H9 (cell line): ENCODE results near the gene DCC. TPM values are rescaled to one million over a fixed set of nuclear protein-coding genes. Genes with fewer than 3 reads are reported as not detected.

Experiments used
- DNase-seq: peaks from one replicate; pipeline ENCODE4 v3.0.0-alpha.2; 2017
- H2AFZ ChIP-seq: one replicate; pipeline ENCODE4 v1.6.1; 2013; ENCODE audit warnings: mild to moderate bottlenecking, low read length, control low read depth, moderate library complexity
- H2AK5ac ChIP-seq: 2 replicates; pipeline ENCODE4 v1.6.1; 2013; ENCODE audit warnings: low read length, control low read depth, mixed read lengths; ENCODE audit not compliant: insufficient read length
- H2BK120ac ChIP-seq: one replicate; pipeline ENCODE4 v1.6.1; 2013; ENCODE audit warnings: low read depth, mild to moderate bottlenecking, low read length, control low read depth, inconsistent platforms; ENCODE audit not compliant: poor library complexity, severe bottlenecking
- H2BK12ac ChIP-seq: 2 replicates; pipeline ENCODE4 v1.6.1; 2013; ENCODE audit warnings: low read length, control low read depth, mixed read lengths, low read depth; ENCODE audit not compliant: insufficient read length
- H2BK15ac ChIP-seq: 2 replicates; pipeline ENCODE4 v1.6.1; 2013; ENCODE audit warnings: low read depth, low read length, control low read depth
- H2BK20ac ChIP-seq: one replicate; pipeline ENCODE4 v1.6.1; 2013; ENCODE audit warnings: low read depth, mild to moderate bottlenecking, low read length, control low read depth, inconsistent platforms; ENCODE audit not compliant: poor library complexity, severe bottlenecking
- H2BK5ac ChIP-seq: 2 replicates; pipeline ENCODE4 v1.6.1; 2013; ENCODE audit warnings: low read length, control low read depth, mixed read lengths; ENCODE audit not compliant: insufficient read length
- H3K14ac ChIP-seq: 2 replicates; pipeline ENCODE4 v1.6.1; 2013; ENCODE audit warnings: low read length, control low read depth; ENCODE audit not compliant: insufficient read depth
- H3K18ac ChIP-seq: 2 replicates; pipeline ENCODE4 v1.6.1; 2013; ENCODE audit warnings: low read depth, mild to moderate bottlenecking, mixed read lengths, low read length, control low read depth; ENCODE audit not compliant: insufficient read length
- H3K23ac ChIP-seq: 2 replicates; pipeline ENCODE4 v1.6.1; 2013; ENCODE audit warnings: low read length, control low read depth, mixed read lengths, low read depth; ENCODE audit not compliant: insufficient read length
- H3K23me2 ChIP-seq: 2 replicates; pipeline ENCODE4 v1.6.1; 2013; ENCODE audit warnings: low read depth, mild to moderate bottlenecking, mixed read lengths, low read length, control low read depth; ENCODE audit not compliant: insufficient read length, poor library complexity, severe bottlenecking
- H3K27ac ChIP-seq: 2 replicates; pipeline ENCODE4 v1.5.1; 2013; ENCODE audit warnings: low read length, control low read depth, mixed read lengths, low read depth; ENCODE audit not compliant: insufficient read length
- H3K27me3 ChIP-seq: 2 replicates; pipeline ENCODE4 v1.6.1; 2013; ENCODE audit warnings: low read length, control low read depth, inconsistent platforms; ENCODE audit not compliant: insufficient read depth
- H3K4ac ChIP-seq: 2 replicates; pipeline ENCODE4 v1.6.1; 2013; ENCODE audit warnings: low read depth, mild to moderate bottlenecking, control low read depth, inconsistent platforms, low read length, moderate library complexity
- H3K4me1 ChIP-seq: 2 replicates; pipeline ENCODE4 v1.6.1; 2013; ENCODE audit warnings: low read length, control low read depth, inconsistent platforms; ENCODE audit not compliant: insufficient read depth
- H3K4me2 ChIP-seq: 2 replicates; pipeline ENCODE4 v1.6.1; 2013; ENCODE audit warnings: low read length, control low read depth, mixed read lengths; ENCODE audit not compliant: insufficient read length, insufficient read depth
- H3K56ac ChIP-seq: 2 replicates; pipeline ENCODE4 v1.6.1; 2013; ENCODE audit warnings: low read depth, mild to moderate bottlenecking, mixed read lengths, low read length, control low read depth; ENCODE audit not compliant: insufficient read length
- H3K79me1 ChIP-seq: 2 replicates; pipeline ENCODE4 v1.6.1; 2013; ENCODE audit warnings: low read depth, mild to moderate bottlenecking, moderate library complexity, low read length, control low read depth, inconsistent platforms; ENCODE audit not compliant: insufficient read depth, poor library complexity, severe bottlenecking
- H3K79me2 ChIP-seq: 2 replicates; pipeline ENCODE4 v1.6.1; 2013; ENCODE audit warnings: low read length, control low read depth, inconsistent platforms; ENCODE audit not compliant: insufficient read depth
- H3K9ac ChIP-seq: 2 replicates; pipeline ENCODE4 v1.6.1; 2013; ENCODE audit warnings: low read length, control low read depth, mixed read lengths; ENCODE audit not compliant: insufficient read length; ENCODE audit errors: extremely low read depth
- H3K9me3 ChIP-seq: one replicate; pipeline ENCODE4 v1.6.1; 2013; ENCODE audit warnings: low read depth, low read length, inconsistent platforms; ENCODE audit not compliant: control insufficient read depth
- H3T11ph ChIP-seq: one replicate; pipeline ENCODE4 v1.6.1; 2013; ENCODE audit warnings: mild to moderate bottlenecking, low read length, control low read depth, inconsistent platforms
- H4K20me1 ChIP-seq: one replicate; pipeline ENCODE4 v1.6.1; 2013; ENCODE audit not compliant: control insufficient read depth, insufficient read length, insufficient read depth
- H4K5ac ChIP-seq: 2 replicates; pipeline ENCODE4 v1.6.1; 2013; ENCODE audit warnings: low read depth, mild to moderate bottlenecking, mixed read lengths, low read length, control low read depth; ENCODE audit not compliant: insufficient read length
- H4K8ac ChIP-seq: replicated peaks from 2 replicates; pipeline ENCODE4 v1.6.1; 2013; ENCODE audit warnings: low read length, control low read depth, mixed read lengths, low read depth; ENCODE audit not compliant: insufficient read length
- H4K91ac ChIP-seq: 2 replicates; pipeline ENCODE4 v1.6.1; 2013; ENCODE audit warnings: low read depth, mild to moderate bottlenecking, moderate library complexity, mixed read lengths, low read length, control low read depth; ENCODE audit not compliant: insufficient read length
- H3K27ac Mint-ChIP-seq, 3 experiments: 2 replicates in 2 of 3; 3 replicates in 1 of 3; pipeline ENCODE4 v1.8.0; 2020 to 2021; ENCODE audit warnings: mixed read lengths in 3 of 3, mild to moderate bottlenecking in 1 of 3, moderate library complexity in 1 of 3
- H3K27me3 Mint-ChIP-seq: 2 replicates; pipeline ENCODE4 v1.8.0; 2021; ENCODE audit warnings: low read depth, mild to moderate bottlenecking, moderate library complexity, mixed read lengths
- H3K36me3 Mint-ChIP-seq, 3 experiments: 2 replicates in 2 of 3; 3 replicates in 1 of 3; pipeline ENCODE4 v1.8.0; 2020 to 2021; ENCODE audit warnings: low read depth in 3 of 3, mixed read lengths in 3 of 3; ENCODE audit not compliant: insufficient read depth in 1 of 3
- H3K4me1 Mint-ChIP-seq, 2 experiments: 2 replicates each; pipeline ENCODE4 v1.8.0; 2020; ENCODE audit warnings: mixed read lengths in 2 of 2
- H3K4me3 Mint-ChIP-seq, 2 experiments: 2 replicates in 1 of 2; 3 replicates in 1 of 2; pipeline ENCODE4 v1.8.0; 2020 to 2021; ENCODE audit warnings: mild to moderate bottlenecking in 2 of 2, mixed read lengths in 2 of 2, moderate library complexity in 1 of 2
- H3K9me3 Mint-ChIP-seq, 2 experiments: 2 replicates in 1 of 2; 3 replicates in 1 of 2; pipeline ENCODE4 v1.8.0; 2020; ENCODE audit warnings: mild to moderate bottlenecking in 2 of 2, mixed read lengths in 2 of 2, moderate library complexity in 1 of 2
- WGBS: extraction: QIAGEN DNeasy Blood & Tissue Kit; methylation state at CpG from one replicate; pipeline ENCODE4 v1.1.7; 2013; ENCODE audit warnings: missing lambda C conversion rate, low lambda C conversion rate, mixed read lengths; ENCODE audit not compliant: insufficient read length; ENCODE audit errors: extremely low coverage; 5-methylcytosine and 5-hydroxymethylcytosine counted together
- total RNA-seq: library from RNA; stranded (reverse); gene quantifications from 2 replicates; pipeline ENCODE4 v1.2.1, GENCODE V29; 2021
- TF ChIP-seq, protein P1 (sequence below): fragments of 200-600 bp; sonication (generic); conservative IDR thresholded peaks from 3 replicates; pipeline ENCODE4 v1.8.0; 2021; ENCODE audit warnings: antibody characterized with exemption, mild to moderate bottlenecking

Gene DCC
- total RNA-seq, 1 experiment from 2014 or later, result 0.35 TPM

DNA sequence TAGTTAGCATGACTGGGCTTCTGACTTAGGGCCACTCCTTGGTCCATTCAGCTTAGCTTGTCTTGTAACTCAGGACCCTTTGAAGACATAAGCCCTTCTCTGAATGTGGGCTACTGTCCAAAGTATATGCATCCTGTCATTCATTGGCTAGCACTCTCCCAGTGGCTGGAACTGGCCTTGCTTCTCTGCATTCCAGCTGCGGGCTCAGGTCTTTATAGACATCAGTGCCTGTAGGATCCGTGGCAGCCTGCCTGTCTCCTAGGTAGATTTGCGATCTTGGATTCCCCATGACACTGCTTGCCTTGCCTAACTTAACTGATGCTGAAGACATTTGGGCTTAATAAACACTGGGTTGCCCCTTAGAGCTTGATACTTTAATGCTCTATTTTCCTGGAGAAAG, 170.1 kb downstream of the DCC start:
- H3K23ac ChIP-seq, result no peak overlapping the region
- no peaks in the 10 kb centered on the region for H3K4me1 ChIP-seq
- H3K4ac ChIP-seq, result no peak overlapping the region
- Mint-ChIP-seq H3K27ac (peak overlapping the region in 1 of 3 experiments; percentile 79; a peak in 1 of 7 replicates), H3K27me3 (no peaks in the 10 kb centered on the region), H3K36me3 (no peaks in the 10 kb centered on the region), H3K4me3 (no peak overlapping the region), H3K4me1 (no peaks in the 10 kb centered on the region), H3K9me3 (no peaks in the 10 kb centered on the region)
- no peak overlapping the region for H3K9ac ChIP-seq
- H4K20me1 ChIP-seq, result no peaks in the 10 kb centered on the region
- H2AK5ac ChIP-seq, result no peak overlapping the region
- no peak overlapping the region for H2BK12ac ChIP-seq
- H3K14ac ChIP-seq, result no peak overlapping the region
- no peak overlapping the region for H2BK5ac ChIP-seq
- H3K18ac ChIP-seq, result no peak overlapping the region
- no peak overlapping the region for H3T11ph ChIP-seq
- no peak overlapping the region for H3K4me2 ChIP-seq
- no peak overlapping the region for H3K56ac ChIP-seq
- H4K91ac ChIP-seq, result no peak overlapping the region
- no peak overlapping the region for H4K8ac ChIP-seq
- H3K27me3 ChIP-seq, result no peaks in the 10 kb centered on the region
- H2BK15ac ChIP-seq, result no peak overlapping the region
- TF ChIP-seq, protein P1, sequence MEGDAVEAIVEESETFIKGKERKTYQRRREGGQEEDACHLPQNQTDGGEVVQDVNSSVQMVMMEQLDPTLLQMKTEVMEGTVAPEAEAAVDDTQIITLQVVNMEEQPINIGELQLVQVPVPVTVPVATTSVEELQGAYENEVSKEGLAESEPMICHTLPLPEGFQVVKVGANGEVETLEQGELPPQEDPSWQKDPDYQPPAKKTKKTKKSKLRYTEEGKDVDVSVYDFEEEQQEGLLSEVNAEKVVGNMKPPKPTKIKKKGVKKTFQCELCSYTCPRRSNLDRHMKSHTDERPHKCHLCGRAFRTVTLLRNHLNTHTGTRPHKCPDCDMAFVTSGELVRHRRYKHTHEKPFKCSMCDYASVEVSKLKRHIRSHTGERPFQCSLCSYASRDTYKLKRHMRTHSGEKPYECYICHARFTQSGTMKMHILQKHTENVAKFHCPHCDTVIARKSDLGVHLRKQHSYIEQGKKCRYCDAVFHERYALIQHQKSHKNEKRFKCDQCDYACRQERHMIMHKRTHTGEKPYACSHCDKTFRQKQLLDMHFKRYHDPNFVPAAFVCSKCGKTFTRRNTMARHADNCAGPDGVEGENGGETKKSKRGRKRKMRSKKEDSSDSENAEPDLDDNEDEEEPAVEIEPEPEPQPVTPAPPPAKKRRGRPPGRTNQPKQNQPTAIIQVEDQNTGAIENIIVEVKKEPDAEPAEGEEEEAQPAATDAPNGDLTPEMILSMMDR, result no peak
- no peaks in the 10 kb centered on the region for H3K23me2 ChIP-seq
- no peaks in the 10 kb centered on the region for H3K79me2 ChIP-seq
- no peak overlapping the region for H2AFZ ChIP-seq
- no peaks in the 10 kb centered on the region for H3K9me3 ChIP-seq
- DNase-seq, result no peak
- no CpG with 5 or more reads among the region's 3 CpGs for WGBS
- H3K79me1 ChIP-seq, result no peaks in the 10 kb centered on the region
- H2BK120ac ChIP-seq, result no peak overlapping the region
- no peak overlapping the region for H4K5ac ChIP-seq
- no peak overlapping the region for H3K27ac ChIP-seq
- H2BK20ac ChIP-seq, result no peak overlapping the region
